HG03175 (cell line): ENCODE measurements around the gene HAGHL.
"Not testable (repeated sequence)": the region's sequence is repeated elsewhere in the genome, so short reads cannot be mapped to it uniquely, and the experiment has no call there.

Experiments used
- ATAC-seq: cut with Tn5 transposase; IDR thresholded peaks from one replicate; pipeline ENCODE4 v1.9.1; 2021; ENCODE audit warnings: mild to moderate bottlenecking, moderate library complexity; ENCODE audit not compliant: unreplicated experiment

The HAGHL gene

DNA sequence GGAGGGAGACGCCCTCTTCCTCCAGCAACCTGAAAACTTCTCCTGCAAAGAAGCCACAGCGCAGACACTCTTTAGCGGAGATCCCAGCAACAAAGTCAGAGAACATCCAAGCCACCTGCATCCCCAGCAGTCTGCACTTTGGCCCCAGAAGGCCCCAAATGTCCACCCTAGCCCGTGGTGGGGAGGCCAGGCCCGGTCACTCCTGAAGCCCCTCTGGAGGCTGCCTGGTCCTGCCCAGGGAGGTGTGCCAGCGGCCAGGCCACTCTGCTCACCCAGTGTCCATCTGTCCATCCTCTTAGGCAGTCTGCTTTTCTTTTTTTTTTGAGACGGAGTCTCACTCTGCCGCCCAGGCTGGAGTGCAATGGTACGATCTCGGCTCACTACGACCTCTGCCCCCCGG, 5.4 kb downstream of the HAGHL start:
- ATAC-seq: no peak

DNA sequence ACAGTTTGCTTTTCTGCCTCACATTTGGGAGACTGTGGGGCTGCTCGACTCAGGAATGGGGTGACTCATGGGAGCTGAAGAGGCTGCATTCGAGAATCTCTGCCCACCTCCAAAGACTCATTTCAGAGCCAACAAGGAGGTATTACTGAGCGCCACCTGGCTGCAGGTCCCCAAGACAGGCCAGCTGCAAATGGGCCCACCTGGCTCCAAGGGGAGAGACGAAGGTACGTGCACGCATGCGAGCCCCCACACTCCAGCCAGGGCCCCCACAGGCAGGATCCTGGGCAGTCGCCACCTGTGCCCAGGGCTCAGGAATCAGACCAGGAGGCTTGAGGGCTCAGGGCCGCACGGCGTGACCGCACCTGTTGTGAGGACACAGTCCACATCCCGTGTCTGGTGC, 6.0 kb downstream of the HAGHL start:
- no peak for ATAC-seq

DNA sequence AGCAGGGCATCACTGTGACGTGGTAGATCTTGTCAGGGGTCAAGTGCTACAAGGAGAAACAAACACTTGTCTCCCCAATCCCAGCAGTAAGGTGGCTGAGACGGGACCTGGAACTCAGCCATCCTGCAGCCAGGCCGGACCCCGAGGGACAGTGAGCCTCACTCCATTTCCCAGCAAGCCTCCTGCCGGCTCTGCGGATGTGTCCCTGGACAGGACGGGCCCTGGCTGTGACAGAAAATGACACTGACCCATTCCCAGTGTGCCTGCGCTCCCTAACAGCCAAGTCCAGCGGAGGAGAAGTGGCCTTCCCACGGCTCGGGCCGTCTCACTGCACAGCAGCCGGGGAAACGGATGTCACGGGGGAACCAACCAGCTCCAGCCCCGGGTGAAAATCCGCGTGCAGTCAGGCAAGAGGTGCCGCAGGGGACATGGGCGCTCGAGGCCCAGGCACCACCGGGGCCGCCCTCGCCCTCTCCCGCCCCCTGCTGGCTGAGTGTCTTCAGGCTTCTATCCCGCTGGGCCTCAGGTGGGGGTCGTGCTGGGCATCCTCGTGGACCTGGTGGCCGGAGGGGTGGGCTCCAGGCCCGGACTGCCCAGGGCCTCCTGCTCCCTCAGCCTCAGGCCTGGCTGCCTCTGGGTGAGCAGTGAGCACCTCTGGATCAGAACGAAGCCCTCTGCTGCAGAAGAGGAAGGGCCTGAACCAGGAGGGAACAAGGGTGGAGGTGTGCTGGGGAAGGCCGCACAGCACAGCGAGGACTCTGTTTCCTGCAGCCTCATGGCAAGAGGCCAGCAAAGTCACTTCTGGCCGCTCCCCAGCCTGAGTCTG, 6.7 kb downstream of the HAGHL start:
- no peak for ATAC-seq

DNA sequence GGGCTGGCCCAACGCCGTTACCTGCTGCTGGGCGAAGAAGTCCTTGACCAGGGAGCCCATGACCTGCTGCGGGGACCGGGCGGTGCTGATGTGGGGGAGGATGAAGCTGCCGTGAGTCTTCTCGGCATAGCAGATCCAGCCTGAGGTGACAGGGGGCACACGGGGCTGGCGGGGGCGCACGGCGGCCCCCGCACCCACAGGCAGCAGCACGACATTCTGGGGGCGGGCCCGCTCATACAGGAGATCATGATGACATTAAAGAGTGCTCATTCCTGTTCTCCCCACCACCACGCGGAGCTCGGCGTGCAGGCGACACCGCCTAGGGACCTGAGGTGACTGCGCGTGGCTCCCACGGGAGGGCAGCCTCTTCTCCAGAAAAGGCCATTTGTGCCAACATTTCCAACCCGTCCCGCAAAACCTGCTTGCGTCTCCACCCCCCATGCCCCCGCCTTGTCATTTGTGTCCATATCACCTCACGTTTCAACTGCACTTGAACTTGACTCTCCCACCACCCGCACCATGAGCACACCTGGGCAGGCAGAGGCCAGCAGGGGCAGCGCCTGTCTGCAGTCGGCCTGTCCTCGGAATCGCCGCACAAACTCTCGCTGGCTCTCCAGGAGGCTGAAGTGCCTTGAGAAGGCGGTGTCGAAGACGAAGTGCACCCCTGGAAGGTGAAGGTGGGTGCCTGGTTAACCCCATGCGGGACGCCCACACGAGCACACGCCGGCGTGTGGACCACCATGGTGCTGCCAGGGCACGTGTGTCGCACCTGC, 7.5 kb downstream of the HAGHL start:
- ATAC-seq: no peak

DNA sequence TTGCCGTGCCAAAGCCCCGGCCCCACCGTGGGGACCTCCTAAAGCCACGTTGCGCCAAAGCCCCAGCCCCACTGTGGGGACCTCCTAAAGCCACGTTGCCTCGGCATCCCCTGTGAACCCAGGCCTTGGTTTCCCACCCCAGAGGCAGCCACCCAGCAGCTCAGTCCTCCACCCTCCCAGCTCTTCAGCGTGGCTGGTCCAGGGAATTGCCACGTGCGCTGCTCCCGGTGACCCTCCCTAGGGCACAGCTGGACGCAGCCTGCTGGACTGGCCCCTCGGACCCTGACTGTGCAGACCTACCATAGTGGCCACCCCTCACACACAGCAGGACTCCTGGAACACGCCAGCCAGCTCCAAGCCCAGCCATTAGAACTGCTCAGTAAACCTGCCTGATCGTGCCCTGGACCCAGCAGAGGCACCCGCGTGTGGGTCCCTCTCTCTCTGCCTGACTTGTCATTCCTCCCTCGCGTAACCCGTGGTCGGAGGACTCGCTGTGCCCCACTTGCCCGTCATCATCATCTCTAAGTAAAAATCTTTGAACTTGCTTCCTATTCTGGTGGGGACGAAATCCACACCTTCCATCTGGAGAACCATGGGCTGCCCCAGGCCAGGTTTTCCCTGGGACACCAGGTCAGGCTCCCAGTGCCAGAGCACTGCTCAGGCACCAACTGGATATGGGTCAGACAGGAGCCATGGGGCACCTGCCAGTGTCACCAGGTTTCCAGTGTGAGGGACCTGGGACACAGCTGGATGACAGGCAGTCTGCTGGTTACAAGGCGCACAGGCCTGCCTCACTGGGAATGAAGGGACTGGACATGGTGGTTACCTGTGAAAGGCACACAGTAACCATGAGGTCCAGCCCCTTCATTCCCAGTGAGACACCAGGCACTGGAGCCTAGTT, 8.3 kb downstream of the HAGHL start:
- ATAC-seq: no peak

DNA sequence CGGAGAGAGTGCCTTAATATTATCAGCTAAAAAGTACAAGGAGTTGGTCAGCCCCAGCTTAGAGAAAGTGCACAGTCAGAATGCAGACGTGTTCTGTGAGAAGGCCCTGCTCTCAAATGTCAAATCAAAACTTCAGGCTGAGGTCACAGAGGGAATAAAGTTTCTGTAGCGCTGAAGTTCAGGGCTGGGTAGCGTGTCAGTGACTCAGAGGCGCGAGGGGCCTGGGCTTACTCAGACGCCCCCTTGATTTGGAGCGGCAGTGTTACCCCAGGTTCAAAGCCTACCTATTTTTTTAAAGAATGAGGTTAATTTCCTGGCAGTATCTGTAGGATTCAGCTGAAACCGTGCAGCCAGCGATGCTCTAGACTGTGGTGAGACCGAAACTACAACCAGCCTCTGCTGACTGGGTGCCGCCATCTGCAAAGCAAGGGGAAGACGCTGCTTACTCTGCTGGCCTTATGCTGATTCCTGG, 9.1 kb downstream of the HAGHL start:
- no peak for ATAC-seq

DNA sequence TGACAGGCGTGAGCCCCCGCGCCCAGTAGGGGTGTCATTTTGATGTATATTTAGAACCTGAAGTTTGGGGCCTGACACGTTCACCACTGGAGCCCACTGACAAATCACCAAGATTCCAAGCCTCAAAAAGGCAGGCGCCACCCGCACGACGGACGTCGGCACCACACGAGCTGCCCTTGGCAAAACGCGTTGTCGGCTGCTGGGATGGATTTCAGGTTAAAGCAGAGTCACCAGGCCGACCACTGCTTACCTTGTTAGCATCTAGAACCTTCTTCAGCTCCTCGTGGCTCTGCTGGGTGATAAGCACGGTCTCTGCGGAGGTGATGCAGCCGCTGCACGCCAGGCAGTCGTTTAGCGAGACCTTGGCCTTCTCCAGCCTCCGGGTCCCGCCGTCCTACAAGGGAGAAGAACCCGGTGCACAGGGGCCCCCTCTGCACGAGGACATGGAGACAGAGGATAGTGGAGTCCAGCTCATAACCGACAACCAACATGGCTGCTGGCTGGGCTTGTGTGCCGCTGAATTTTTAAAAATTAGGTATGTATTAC, 10.1 kb downstream of the HAGHL start:
- ATAC-seq: no peak

DNA sequence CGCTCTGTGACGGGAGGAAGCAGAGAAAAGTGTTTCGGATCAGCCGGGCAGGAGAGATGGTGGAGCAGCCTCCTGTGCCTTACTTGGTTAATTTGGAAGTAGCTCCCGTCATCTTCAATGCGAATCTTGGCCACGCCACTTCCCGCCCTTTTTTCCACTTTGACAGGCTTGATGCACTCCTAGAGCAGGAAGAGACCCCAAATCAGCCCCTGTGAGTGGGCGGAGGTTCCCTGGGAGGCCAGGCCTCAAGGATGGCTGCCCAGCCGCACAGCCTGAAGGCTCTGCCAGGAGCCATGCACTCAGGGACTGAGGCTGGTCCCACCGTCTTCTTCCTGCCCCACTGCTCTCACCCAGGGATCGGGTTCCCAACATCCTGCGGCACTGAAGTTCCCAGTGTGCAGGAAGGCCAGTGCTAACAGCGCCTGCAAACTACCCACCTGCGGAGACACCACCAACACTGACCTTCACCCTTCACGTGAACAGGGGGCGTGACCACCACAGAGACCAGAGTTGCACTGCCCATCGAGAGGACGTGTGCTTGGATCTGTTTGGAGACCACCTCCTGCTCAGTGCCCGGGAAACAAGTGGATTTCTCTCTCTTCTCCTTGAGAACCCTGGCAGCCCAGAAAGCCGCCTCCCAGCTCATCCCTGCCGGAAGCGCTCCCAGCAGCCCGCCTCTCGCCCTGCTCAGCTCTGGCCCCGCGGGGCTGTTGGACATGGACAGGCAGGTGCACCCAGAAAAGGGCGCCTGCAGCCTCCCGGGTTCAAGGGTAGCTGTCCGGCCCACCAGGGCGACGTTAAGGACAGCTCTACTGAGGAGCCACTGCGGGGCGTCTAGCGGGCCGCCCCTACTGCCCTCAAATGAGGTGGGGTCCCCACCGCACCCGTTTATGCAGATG, 12.9 kb downstream of the HAGHL start:
- no peak for ATAC-seq

DNA sequence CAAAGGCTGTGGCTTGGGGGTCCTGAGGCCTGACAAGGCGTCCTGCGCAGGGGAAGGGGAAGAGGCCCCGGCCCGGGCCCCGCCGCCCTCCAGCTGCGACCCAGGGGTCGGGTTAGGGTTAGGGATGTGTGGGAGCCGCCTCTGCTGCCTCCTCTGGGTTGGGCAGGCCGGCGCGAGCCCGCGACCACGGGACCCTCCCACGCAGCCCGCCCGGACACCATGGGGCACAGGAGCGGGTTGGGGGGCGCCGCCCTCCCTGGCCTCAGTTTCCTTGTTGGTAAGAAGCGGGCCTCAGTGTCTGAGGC, 13.5 kb downstream of the HAGHL start:
- ATAC-seq: peak; percentile 14

DNA sequence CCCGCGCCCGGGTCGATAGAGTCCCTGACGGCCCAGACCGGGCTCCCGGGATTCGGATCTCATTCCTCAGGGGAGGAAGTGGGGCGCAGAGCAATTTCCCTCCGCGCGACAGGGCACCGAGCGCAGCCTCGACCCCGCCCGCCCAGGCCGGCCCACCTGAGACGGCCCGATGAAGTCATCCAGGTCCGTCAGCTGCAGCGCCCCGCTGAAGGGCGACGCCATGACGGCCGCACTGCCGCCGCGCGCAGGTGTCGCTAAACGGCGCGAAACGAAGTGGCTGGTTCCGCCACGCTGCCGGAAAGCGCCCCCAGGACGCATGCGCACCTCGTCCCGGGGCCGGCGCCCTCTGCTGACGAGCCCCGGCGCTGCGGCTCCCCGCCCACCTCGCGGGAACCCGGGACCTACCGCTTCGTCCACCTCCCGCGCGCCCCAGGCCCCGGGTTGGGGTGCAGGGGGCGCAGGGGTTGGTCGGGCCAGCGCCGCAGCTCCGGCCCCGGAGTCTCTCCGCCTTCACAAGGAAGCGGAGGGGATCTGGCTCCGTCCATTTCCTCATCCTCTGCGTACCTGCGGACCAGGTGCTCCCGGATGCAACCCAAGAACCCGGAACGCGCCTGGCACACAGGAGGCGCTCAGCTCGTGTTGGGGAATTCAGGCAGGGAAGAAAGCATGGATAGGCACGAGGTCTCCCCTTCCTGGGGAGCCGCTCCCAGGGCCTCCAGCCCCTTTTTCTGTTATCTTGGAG, 14.0 kb downstream of the HAGHL start, which contains the start of gene CIAO3:
Gene CIAO3, minus strand, starts transcription at position 234 of the 742 bp plus-strand sequence. Its CDS starts 12 bp downstream, at position 222.
- ATAC-seq: peak; percentile 68

DNA sequence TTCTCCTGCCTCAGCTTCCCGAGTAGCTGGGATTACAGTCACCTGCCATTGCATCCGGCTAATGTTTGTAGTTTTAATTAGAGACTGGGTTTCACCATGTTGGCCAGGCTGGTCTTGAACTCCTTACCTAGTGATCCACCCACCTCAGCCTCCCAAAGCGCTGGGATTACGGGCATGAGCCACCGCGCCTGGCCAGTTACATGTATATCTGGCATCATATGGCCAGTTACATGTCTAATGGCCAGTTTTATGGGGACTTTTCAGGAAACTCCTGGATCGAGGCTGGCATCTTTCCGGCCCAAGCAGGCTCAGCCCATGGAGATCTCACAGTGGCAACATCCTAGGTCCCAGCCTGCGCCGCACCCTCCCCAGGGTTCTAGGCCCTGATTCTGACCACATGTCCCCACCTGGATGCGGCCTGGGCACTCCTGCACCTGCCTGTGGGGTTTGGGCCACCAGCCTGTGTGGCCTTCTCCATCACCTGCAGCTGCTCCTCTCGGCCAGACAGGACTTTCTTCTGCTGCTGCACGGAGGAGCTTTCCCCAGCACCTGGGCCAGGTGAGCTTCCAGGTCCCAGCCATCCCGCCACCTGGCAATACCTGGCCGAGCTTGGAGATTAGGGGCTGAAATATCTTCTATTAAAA, 15.2 kb downstream of the HAGHL start:
- ATAC-seq: no peak

DNA sequence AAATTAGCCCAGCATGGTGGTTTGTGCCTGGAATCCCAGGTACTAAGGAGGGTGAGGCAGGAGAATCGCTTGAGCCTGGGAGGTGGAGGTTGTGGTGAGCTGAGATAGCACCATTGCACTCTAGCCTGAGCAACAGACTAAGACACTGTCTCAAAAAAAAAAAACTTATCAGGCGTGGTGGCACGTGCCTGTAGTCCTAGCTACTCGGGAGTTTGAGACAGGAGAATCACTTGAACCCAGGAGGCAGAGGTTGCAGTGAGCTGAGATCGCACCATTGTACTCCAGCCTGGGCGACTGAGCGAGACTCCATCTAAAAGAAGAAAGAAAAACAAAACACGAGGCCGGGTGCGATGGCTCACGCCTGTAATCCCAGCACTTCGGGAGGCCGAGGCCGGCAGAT, 16.0 kb downstream of the HAGHL start:
- not testable (repeated sequence) for ATAC-seq

DNA sequence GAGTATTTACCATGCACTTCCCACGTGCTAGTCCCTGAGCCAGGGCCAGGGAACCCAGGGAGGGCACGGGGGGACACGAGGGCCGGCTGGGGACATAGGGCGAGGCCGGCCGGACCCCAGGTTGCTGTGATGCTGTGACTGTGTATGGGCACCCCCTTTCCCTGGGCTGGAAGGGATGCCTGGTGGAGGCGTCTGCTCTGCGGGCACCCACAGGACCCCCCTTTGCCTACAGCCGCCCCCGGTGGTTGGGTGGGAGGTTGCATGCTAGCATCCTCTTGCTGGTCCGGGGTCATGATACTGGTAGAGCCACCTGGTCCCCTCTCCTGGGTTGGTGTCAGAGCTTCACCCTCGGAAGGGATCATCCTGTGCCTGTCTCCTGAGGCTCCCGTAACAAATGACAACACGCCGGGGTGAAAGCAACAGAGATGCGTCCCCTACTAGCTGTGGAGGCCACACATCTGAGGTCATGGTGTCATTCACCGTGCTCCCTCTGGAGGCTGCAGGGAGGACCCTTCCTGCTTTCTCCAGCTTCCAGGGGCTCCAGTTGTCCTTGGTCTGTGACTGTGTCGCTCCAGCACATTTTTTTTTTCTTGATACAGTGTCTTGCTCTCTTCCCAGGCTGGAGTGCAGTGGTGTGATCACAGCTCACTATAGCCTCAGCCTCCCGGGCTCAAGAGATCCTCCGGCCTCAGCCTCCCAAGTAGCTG, 17.0 kb downstream of the HAGHL start:
- ATAC-seq: no peak

DNA sequence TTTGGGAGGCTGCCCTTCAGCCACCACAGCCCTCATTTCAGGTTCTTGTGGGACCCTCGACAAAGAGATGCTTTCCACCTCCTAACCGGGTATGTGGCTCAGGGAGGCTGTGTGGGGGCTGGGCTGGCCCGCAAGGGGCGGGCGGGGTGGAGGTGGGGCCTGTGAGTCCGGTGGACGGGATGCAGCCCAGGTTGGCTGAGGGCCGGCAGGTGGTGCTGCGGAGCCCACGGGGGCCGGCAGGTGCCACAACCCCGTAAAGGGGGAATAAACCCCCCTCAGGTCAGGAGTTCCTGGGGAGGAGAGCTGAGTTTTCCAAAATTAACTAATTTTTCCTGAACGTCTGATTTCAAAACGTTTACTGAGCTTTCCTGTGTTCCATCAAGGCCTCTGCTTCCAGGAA, 18.8 kb downstream of the HAGHL start:
- ATAC-seq: no peak

DNA sequence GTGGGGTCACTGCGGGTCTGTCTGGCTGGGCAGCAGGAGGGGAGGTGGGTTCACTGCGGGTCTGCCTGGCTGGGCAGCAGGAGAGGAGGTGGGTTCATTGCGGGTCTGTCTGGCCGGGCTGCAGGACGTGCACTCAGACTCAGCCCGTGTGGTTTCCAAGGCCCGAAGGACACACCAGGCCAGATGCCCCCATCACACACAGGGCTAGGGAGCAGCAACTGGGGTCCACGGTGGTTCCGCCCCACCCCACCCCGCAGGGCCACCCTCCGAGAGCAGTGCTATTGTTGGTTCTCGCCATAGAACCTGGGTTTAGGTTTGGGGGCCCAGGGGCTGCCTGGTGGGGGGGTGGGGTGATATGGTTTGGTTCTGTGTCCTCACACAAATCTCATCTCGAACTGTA, 19.7 kb downstream of the HAGHL start:
- no peak for ATAC-seq

DNA sequence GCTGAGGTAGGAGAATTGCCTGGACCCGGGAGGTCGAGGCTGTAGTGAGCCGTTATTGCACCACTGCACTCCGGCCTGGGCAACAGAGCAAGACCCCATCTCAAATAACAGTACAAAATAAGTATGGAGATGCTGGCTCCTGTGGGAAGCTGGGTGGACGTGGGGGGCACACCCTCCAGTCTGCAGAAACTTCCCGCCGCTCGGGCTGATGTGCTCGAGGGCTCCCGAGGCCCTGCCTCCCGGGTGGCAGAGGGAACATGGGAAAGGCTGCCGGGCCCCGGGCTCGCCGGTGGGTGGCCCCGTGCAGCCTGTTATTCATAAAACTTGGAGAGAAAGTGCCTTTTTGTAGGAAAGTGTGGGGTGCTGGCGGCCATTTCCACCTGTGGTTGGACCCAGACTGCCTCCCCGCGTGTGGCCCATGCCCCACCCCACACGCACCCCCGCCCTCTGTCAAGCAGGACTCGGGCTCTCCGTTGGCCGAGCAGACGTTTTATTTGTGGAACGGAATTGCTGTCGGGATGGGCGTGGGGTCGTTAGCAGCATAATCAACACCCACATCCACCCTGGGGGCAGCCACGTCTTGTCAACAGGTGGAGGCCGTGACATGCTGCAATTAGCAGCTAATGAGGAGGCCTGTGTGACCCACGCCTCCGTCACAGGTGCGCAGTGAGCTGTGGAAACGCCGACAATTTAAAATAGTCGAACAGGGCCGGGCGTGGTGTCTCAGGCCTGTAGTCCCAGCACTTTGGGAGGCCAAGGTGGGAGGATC, 21.3 kb downstream of the HAGHL start:
- ATAC-seq: no peak

DNA sequence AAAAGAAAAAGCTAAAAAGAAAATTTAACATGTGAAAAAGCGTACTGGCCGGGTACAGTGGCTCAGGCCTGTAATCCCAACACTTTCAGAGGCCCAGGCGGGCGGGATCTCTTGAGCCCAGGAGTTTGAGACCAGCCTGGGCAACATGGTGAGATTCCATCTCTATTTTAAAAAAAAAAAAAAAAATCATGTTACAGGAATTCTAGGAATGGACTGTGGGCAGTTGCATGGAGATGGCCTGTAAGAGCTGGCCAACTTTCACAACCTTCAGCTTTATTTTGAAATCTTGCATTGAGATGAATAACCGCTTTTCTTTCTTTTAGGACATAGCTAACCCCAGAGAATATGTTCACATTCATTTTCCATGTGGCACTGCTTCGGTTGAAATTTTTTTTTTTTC, 22.1 kb downstream of the HAGHL start:
- no peak for ATAC-seq
